Stimulated activated CD8-positive, alpha-beta memory T cell treated with anti-CD3 and anti-CD28 coated beads, Interleukin-4, amount 100 ng/mL, for 1 hour (primary cell): ENCODE data around the gene GAK.
"Not testable (repeated sequence)": the region's sequence is repeated elsewhere in the genome, so short reads cannot be mapped to it uniquely, and the experiment has no call there.

Source experiments
- DNase-seq, 2 donors: peaks; one replicate each; pipeline ENCODE4 v3.0.0-alpha.2; 2020; ENCODE audit warnings: low read depth in 2 of 2, low spot score in 1 of 2

Gene GAK

GRCh38 chr4:931960-932712, at the start of gene GAK, which contains the start of gene TMEM175:
Gene GAK (minus strand): TSS chr4:932316. CDS start chr4:932187, 129 bp downstream.
Gene TMEM175 (plus strand): TSS chr4:932460. CDS start chr4:947740, 15,280 bp downstream.
- DNase-seq: peak; percentile 93

- DNase-seq: no peak
These were observed 47.0 kb upstream of the GAK start for GRCh38 chr4:978957-979701.

DNA sequence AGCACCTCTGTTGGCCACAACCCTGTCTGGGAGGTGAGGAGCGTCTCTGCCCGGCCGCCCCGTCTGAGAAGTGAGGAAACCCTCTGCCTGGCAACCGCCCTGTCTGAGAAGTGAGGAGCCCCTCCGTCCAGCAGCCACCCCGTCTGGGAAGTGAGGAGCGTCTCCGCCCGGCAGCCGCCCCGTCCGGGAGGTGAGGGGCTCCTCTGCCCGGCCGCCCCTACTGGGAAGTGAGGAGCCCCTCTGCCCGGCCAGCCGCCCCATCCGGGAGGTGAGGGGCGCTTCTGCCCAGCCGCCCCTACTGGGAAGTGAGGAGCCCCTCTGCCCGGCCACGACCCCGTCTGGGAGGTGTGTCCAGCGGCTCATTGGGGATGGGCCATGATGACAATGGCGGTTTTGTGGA, 43.9 kb upstream of the GAK start:
- not testable (repeated sequence) for DNase-seq

DNA sequence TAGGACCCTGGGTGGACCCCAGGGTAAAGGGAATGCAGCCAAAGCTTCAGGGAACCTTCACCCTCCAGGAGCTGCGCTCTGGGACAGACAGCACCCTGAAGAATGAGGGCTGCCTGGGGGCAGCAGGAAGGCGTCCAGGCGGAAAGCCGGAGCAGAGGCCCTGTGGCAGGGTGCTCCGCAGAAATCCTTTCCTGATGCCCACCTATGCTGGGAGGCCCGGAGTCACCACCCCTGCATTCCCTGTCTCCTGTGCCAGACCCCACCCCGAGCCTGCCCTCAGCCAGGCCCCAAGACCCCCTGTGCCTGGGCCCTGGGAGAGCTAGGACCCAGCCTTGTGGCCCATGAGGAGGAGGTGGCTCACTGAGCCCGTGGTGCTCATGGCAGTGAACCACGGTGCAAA, 42.6 kb upstream of the GAK start:
- DNase-seq: no peak

DNA sequence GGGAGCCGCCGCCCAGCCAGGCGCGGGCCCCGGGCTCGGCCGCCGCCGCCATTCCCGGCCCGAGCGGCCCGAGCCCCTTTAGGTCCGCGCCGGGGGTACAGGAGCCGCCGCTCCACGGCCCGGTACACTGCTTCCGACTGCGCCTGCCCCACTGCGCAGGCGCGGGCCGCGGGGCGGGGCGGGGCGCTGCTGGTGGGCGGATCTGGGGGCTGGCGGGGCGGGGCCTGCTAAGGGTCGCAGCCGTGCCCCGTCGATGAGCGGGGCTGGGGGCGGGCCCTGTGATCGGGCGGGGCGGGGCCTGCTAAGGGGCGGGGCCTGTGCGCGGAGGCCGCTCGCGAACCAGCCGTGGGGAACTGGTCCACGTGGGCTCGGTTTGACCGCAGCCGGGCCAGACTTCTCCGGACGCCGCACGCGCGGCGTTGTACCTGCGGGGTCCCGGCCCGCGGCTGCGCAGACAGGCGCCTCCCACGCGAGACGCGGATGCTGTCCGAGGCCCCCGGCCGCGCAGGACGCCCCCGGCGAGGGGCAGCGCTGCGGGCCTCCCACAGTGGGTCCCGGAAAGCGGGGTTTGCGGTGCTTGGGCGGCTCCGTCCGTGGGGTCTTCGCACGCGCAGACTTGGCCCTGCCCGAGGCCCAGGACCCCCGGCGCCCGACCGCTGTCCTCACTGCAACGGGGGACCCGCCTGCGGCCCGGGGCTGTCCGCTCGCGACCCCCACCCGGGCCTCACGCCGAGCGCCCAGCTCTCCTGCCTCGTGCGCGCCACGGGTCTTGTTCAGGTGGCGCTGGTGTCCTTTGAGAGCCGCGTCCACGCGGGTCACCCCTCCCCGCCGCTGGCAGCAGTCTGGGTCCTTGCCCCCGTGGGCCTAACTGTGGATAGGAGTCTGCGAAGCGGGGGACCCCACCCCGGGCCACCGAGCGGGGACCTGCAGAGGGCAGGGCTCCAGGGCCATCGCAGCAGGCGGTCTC, 41.6 kb upstream of the GAK start, which contains the start of gene DGKQ:
TSS of gene DGKQ (minus strand) at position 139 of the 967 bp plus-strand sequence. CDS start at position 52, 87 bp downstream.
- DNase-seq: peak; percentile 76 to 86

- DNase-seq: peak in 1 of 2 donors; percentile 31
These were observed 40.7 kb upstream of the GAK start for GRCh38 chr4:972651-973424.

DNA sequence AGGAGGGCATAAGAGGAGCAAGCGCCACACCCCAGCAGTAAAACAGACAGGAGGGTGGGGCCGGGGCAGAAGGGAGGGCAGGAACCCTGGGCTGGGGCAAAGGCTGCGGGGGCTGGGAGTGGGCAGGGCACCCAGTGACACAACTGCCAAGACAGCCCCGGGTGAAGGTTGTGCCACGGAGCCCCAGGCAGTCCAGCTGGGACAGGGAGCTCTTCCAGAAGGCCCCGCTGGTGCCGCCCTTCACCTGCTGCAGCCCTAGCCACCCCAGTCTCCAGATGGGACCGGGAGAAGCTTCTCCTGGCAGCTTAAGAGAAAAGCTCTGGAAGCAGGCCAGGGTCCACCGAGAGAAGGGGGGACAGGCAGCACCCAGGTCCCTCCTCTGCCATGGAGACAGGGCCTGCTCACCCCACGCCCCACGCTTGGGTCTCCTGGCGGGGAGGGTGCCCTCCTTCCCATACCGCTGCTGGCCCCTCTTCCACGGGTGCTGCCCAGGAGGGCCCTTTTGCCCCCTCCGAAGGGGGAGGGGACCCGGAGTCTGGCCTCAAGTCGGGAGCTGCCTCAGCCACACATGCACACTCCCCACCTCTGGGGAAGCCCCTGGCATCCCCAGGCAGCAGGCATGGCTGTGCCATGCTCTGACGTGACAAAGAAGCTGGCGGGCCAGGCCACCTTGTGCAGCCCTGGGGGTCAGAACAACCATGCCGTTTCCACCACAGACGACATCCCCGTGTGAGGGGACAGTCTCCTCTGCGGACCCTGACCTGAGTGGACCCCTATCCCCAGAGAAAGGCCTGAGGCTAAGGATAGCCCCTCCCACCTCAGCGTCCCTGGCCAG, 39.8 kb upstream of the GAK start:
- DNase-seq: no peak

DNA sequence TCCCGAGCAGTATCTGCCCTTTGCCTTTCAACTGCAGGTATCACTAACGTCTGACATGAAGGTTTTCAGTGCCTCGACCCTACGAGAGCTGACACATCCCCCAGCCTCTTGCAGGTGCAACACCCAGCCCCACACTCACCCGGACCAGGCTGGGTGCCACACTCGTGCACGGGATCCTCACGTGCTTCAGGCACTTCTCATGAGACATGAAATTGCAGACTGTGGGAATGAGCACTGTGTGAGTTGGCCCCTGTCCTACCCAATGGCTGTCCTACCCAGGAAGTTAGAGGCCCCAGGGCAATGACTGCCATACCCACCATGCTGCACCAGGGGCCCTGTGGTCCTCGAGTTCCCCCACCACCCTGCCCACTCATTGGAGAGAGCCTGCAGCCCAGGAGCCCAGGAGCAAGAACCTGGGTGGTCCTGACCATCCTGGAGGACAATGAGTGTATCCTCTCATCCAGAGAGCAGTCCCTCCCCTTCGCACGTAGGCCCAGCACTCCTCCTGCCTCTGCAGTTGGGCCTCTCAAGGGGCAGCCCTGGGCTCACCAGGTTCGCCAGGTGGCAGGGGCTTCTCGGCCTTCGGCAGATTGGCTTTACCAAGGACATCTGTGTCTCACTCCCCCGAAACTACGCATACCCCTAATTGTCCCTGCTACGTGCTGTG, 38.9 kb upstream of the GAK start:
- no peak for DNase-seq

DNA sequence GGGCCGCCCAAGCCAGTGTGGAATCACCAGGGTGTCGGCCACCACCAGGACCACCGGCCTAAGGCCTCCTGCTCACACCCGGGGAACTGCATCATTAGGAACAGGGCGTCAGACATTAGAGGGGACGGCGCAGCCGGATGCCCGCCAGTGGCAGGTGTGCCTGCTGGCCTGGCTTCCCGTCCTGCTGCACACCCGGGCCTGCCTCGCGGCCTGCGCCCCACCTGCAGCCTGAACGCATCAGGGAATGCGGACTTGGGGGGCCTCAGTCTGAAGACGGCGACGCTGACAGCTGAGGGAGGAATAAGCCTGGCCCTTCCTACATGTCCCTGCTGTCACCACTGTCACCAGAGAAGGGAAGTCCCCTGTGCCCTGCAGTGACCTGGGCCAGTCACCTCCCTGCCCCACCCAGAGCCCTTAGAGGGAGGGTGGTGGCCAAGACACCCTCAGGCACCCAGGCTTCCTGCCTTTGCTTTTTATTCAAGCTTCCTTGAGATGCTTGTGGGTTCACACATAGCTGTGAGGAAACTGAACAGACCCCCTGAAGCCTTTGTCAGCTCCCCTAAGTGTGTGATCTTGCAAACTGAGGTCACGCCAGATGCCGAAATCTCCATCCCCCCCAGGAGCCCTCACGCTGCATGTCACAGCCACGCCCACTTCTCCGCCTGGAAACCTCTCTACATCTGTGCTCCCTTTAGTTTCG, 38.1 kb upstream of the GAK start:
- DNase-seq: no peak

DNA sequence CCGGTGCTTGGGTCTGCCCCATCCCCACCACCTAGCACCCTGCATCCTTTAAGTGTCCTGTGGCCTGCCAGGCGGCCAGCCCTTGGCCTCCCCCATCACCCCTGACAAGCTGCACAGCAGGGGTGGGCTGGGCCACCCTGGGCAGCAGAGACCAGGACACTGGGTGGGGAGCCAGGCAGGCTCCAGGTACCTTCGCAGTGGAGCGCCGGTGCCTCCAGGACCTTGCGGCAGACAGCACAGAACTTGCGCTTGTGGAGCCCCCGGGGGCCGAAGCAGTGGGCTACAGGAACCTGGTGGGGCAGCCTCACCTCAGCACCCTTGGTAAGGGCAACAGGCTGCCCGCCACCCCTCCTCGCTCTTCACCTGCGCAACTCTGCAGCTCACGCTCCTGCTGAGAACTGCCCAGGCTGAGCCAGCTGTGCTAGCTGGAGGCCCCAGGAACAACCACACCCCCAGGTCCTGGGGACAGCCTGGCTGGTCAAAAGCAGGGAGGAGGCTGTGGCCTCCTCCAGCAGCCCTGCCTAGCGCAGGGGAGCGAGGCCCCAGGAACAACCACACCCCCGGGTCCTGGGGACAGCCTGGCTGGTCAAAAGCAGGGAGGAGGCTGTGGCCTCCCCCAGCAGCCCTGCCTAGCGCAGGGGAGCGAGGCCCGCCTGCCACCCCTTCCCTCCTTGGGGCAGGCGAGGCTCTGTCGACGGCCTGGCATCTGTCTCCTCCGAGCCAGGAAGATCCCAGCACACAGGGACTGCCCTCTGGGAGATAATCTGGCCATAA, 36.7 kb upstream of the GAK start:
- DNase-seq: no peak

DNA sequence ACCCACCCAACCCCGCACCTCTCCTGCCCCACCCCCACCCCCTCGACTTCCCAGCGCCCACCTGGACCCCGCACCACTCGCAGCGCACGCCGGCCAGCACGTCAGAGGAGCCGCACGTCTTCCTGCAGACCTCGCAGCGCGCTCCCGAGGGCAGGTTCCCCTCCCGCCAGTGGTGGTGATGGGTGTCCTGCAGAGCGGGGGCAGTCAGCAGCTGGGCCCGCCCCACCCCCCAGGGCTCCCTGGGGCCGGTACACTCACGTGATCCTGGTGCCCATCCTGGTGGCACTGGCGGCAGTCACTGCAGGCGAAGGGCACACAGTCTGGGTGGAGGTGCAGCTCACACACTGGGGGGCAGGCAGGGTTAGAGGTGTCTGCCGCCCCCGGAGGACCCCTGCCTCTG, 36.1 kb upstream of the GAK start:
- DNase-seq: no peak

- no peak for DNase-seq
These were observed 35.3 kb upstream of the GAK start for GRCh38 chr4:967113-968104.

DNA sequence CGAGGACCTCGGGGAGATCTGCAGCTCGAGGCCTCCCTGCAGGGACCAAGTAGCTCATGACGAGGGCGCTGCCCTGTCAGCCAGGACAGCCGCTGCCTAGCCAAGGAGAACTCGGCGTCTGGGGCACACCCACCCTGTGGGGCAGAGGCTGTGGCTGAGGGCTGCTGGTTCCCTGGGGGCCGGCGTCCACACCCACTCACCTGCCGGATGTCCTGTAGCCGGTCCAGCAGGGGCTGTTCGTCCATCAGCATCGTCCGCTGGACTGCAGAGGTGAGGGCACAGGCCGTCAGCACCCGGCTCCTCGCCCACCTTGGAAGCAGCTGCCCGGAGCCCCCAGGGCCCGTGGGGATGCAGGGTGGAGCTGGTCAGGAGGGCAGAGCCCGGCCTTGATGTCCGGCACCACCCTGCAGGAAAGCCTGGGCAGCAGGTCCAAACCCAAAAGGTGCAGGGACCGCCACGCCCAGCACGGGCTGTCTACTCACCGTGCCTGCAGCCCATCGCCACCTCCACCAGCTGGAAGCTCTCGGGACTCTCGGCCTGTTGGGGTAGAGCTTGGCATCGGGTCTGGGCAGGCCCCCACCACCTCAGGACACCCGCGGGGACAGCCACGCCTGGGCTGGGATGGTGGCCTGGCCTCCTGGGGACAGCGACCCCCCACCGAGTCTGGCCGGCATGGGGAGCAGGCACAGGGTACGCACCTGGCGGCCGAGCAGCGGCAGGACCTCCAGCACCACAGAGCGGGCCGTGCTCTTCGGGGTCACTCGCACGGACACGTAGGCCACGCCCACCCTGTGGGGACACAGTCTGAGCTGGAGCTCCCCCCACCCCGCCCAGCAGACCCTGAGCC, 34.4 kb upstream of the GAK start:
- DNase-seq: no peak

GRCh38 chr4:965766-966134, 33.6 kb upstream of the GAK start:
- no peak for DNase-seq

DNA sequence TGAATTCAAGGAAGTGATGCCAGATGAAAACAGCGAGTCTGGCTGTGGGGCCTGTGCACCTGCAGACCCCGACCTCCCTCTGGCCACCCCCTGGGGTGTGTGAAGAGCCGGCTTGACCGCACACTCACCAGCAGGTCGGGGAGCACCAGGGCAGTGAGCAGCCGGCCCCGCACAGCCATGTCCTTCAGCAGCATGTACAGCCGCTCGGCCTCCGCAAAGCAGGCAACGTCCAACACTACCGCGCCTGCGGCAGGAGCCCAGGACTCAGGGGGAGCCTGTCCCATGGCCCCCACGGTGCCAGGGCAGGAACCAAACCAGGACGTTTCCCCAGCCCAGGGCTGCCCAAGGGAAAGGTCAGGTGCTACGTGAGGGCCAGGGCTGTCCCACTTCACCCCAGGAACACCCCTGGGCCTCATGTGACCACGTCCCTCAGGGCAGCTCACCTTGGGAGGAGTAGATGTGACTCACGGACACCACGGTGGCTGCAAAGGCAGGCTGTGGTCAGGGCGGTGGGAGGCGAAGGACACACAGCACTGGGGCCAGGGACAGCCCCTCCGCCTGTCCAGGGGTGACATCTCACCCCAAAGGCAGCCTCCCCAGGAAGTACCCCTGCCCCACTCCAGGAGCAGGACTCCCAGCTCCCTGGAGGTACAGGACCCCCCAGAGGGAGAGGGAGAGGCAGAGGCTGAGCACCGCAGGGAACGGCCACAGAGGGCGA, 33.1 kb upstream of the GAK start:
- DNase-seq: no peak
